Ovary (tissue), 9 donors: ENCODE results near the gene ADAMTS2. TPM values are rescaled to one million over a fixed set of nuclear protein-coding genes. Genes with fewer than 3 reads are reported as not detected.

Experiments
- DNase-seq, 5 donors: peaks; one replicate each; pipeline ENCODE4 v3.0.0-alpha.2; 2019 to 2020
- H3K27ac ChIP-seq, 2 donors: fragments of 200-600 bp; one replicate each; pipeline versions ENCODE4 v1.5.1 to v1.8.0; 2019 to 2022
- H3K27me3 ChIP-seq: fragments of 200-600 bp; one replicate; pipeline ENCODE4 v1.8.0; 2022
- H3K36me3 ChIP-seq: fragments of 200-600 bp; sonication (generic); one replicate; pipeline ENCODE4 v1.5.1; 2019
- H3K4me1 ChIP-seq: one replicate; pipeline ENCODE4 v1.8.1; 2013; ENCODE audit warnings: mild to moderate bottlenecking, moderate library complexity; ENCODE audit not compliant: insufficient read depth
- H3K4me3 ChIP-seq: fragments of 200-600 bp; sonication (generic); one replicate; pipeline ENCODE4 v1.5.1; 2017
- H3K9me3 ChIP-seq, 2 donors: fragments of 200-600 bp in 1 of 2; sonication (generic) in 1 of 2; one replicate each; pipeline versions ENCODE4 v1.5.1 to v1.8.1; 2013 to 2019; ENCODE audit warnings: mild to moderate bottlenecking in 1 of 2, moderate library complexity in 1 of 2
- EP300 ChIP-seq: sonication (generic); formaldehyde crosslinking; IDR thresholded peaks from one replicate; pipeline ENCODE4 v1.6.1; 2017; ENCODE audit warnings: antibody characterized with exemption
- POLR2A ChIP-seq: fragments of 450-650 bp; IDR thresholded peaks from one replicate; pipeline ENCODE4 v1.6.1; 2017; ENCODE audit warnings: antibody characterized with exemption, mild to moderate bottlenecking, moderate library complexity
- WGBS, 3 donors: extraction: QIAGEN DNeasy Blood & Tissue Kit in 1 of 3; methylation state at CpG; one replicate each; pipeline versions ENCODE4 v1.1.5 to v1.1.7; 2013 to 2017; 5-methylcytosine and 5-hydroxymethylcytosine counted together
- intact Hi-C, 4 donors: fragments of 100-400 bp; cut with DNase I; formaldehyde crosslinking; loops; one replicate each; pipeline versions ENCODE4 v1.11.0 to v1.15.1; 2022 to 2023
- polyA plus RNA-seq, 2 donors: library from polyadenylated mRNA; stranded (reverse); fragments of 200-250 nt in 1 of 2; fragments of 350-450 nt in 1 of 2; fragmentation: Illumina TruSeq in 1 of 2; extraction: RNeasy Lipid Tissue Mini Kit (QIAGEN cat#74804) in 1 of 2; gene quantifications; one replicate each; pipeline ENCODE4 v1.2.3, GENCODE V29; 2013 to 2014
- total RNA-seq, 7 donors: library from RNA; depleted of rRNA in 2 of 7; stranded (reverse); fragments of >200 nt in 2 of 7; fragmentation: NEBNext Ultra II Directional in 3 of 7; extraction: Animal tissue kit (Norgen Biotek cat#: 25700) in 3 of 7; gene quantifications; one replicate each; pipeline versions ENCODE4 v1.1.0 to v1.2.4, GENCODE V29; 2016 to 2023
- TF ChIP-seq, protein P1 (sequence below), 3 donors: fragments of 450-650 bp in 2 of 3; fragments of 200-600 bp in 1 of 3; IDR thresholded peaks; one replicate each; pipeline versions ENCODE4 v1.5.1 to v1.8.0; 2016 to 2022; ENCODE audit warnings: antibody characterized with exemption in 3 of 3, mild to moderate bottlenecking in 1 of 3
- donor health status: DM: no; HTN: no; CAD: no; lungs with moderate emphysema.
- donor health status: DM: no; HTN: no; CAD: no.
- donor health status: Bipolar disorder and iron deficiency.
- donor health status: DM: yes; HTN: yes; CAD: no.
- donor health status: DM: no; HTN: no; CAD: no.
- donor health status: DM: yes; HTN: yes; CAD: no.

Gene ADAMTS2
- total and polyA plus RNA-seq, 9 donors, result 7.9 to 31.8 (median 11.5) TPM

DNA sequence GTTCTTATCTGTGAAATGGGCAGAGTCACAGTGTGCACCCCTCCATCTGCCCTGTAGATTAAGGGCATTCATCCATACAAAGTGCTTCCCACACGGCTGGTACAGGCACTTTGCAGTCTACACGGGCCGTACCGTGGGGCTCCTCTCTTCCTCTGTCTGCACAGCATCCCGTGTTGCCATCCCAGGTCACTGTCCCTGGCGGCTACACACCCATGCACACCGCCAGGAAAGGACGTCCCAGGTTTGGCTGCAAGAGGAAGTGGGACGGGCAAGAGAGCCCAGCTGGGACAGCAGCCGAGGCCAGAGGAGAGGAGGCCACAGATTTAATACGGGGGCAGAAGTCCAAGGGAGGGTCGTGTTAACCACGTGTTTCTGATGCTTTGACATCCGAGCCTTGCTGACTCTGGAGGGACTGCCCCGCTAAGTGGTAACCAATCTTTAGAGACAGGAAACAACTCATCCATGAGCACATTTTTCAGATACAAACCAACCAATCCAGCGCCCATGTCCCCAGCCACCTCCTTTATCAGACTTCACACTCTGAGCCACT lies 165.1 kb downstream of the ADAMTS2 start:
- H3K27me3 ChIP-seq, result no peaks in the 10 kb centered on the region
- DNase-seq, result no peak
- intact Hi-C loops, result no loop called here
- TF ChIP-seq POLR2A (no peak), EP300 (no peak)
- TF ChIP-seq, protein P1, sequence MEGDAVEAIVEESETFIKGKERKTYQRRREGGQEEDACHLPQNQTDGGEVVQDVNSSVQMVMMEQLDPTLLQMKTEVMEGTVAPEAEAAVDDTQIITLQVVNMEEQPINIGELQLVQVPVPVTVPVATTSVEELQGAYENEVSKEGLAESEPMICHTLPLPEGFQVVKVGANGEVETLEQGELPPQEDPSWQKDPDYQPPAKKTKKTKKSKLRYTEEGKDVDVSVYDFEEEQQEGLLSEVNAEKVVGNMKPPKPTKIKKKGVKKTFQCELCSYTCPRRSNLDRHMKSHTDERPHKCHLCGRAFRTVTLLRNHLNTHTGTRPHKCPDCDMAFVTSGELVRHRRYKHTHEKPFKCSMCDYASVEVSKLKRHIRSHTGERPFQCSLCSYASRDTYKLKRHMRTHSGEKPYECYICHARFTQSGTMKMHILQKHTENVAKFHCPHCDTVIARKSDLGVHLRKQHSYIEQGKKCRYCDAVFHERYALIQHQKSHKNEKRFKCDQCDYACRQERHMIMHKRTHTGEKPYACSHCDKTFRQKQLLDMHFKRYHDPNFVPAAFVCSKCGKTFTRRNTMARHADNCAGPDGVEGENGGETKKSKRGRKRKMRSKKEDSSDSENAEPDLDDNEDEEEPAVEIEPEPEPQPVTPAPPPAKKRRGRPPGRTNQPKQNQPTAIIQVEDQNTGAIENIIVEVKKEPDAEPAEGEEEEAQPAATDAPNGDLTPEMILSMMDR (IDR thresholded peaks at IDR 0.05), result no peak
- no peaks in the 10 kb centered on the region for H3K4me1 ChIP-seq
- no peak overlapping the region for H3K4me3 ChIP-seq
- 78 to 90% (median 89%) methylated on average over 16 of the region's 16 CpGs for WGBS, 3 donors
- no peaks in the 10 kb centered on the region for H3K9me3 ChIP-seq
- no peak overlapping the region for H3K27ac ChIP-seq
- H3K36me3 ChIP-seq, result no peaks in the 10 kb centered on the region

DNA sequence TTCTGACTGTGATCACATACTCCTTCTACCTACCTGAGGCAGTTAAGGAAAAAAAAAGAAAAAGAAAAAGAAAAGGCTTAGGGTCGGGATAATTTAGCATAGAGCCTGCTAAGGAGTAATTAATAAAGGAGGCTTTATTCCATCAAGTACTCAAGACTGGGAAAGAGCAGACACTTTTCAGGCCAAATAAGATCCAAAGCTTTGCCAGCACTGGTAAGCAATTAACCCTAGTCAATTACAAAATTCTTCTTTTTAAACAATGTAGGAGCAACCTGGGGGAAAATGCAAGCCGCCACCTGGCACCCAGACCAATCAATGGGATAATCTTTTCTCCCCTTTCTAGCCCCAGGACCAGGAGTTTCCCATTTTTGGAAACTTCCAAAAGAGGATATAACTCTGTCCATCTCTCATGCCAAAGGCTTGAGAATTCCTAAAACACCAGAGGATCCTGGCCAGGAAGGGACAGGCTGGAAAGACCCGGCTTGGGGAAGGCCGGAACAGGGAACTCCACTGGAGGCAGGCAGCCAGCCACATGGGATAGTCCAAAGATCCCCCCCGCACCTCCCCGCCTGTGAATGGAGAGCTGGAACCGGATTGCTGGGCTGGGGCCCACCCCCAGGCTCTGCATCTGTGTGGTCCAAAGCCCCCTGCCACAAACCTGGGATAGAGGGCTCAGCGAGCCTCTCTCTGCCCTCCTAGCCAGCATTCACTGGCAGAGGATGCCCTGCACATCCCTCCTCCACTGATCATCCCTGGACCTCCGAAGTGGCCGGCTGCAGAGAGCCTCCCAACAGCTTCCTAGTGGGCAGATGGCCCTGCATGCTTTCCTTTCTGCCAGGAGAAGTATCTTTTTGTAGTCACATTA lies 167.3 kb downstream of the ADAMTS2 start:
- H3K27ac ChIP-seq, result no peak overlapping the region
- no peaks in the 10 kb centered on the region for H3K4me1 ChIP-seq
- H3K4me3 ChIP-seq, result no peak overlapping the region
- intact Hi-C loops, result no loop called here
- H3K27me3 ChIP-seq, result no peaks in the 10 kb centered on the region
- DNase-seq, result no peak
- 77 to 94% (median 89%) methylated on average over 10 of the region's 10 CpGs for WGBS, 3 donors
- H3K9me3 ChIP-seq, result no peaks in the 10 kb centered on the region
- H3K36me3 ChIP-seq, result no peaks in the 10 kb centered on the region
- TF ChIP-seq POLR2A (no peak), EP300 (no peak)
- TF ChIP-seq, protein P1 (IDR thresholded peaks at IDR 0.05), result no peak

GRCh38 chr5:179176571-179177230 lies 168.6 kb downstream of the ADAMTS2 start:
- no peak for DNase-seq
- H3K27me3 ChIP-seq, result no peaks in the 10 kb centered on the region
- TF ChIP-seq EP300, result no peak
- TF ChIP-seq, protein P1 (IDR thresholded peaks at IDR 0.05), result no peak
- TF ChIP-seq POLR2A, result no peak

GRCh38 chr5:179176166-179176565 lies 169.1 kb downstream of the ADAMTS2 start:
- Histone ChIP-seq H3K4me3 (no peak overlapping the region), H3K9me3 (no peaks in the 10 kb centered on the region), H3K36me3 (no peaks in the 10 kb centered on the region), H3K27me3 (no peaks in the 10 kb centered on the region), H3K27ac (no peak overlapping the region), H3K4me1 (no peaks in the 10 kb centered on the region)
- intact Hi-C loops, result no loop called here
- TF ChIP-seq, protein P1 (IDR thresholded peaks at IDR 0.05), result no peak
- TF ChIP-seq EP300 (no peak), POLR2A (no peak)
- 79 to 92% (median 91%) methylated on average over 7 of the region's 7 CpGs for WGBS, 3 donors
- no peak for DNase-seq

More at GRCh38 chr5:179176571-179177230, 168.6 kb downstream of the ADAMTS2 start:
- Histone ChIP-seq H3K4me1 (no peaks in the 10 kb centered on the region), H3K27ac (no peak overlapping the region), H3K36me3 (no peaks in the 10 kb centered on the region), H3K4me3 (no peak overlapping the region), H3K9me3 (no peaks in the 10 kb centered on the region)
- 80 to 90% (median 88%) methylated on average over 13 of the region's 13 CpGs for WGBS, 3 donors
- intact Hi-C loops, result no loop called here
